SU-DHL-6 (cell line): ENCODE data around the gene SELENBP1.

ENCODE experiments used
- EZH2phosphoT487 ChIP-seq: fragments of 200-600 bp; sonication (generic), shearing (Covaris generic); conservative IDR thresholded peaks from 2 replicates; pipeline ENCODE4 v1.6.1; 2018; ENCODE audit warnings: mild to moderate bottlenecking, antibody characterized with exemption, low read length, moderate library complexity, mixed read lengths
- TF ChIP-seq, protein P1 (sequence below): fragments of 200-600 bp; sonication (generic); IDR thresholded peaks from one replicate; pipeline ENCODE4 v1.5.1; 2017; ENCODE audit warnings: antibody characterized with exemption, mild to moderate bottlenecking, low read length, moderate library complexity; ENCODE audit not compliant: insufficient read depth, poor library complexity, severe bottlenecking

DNA sequence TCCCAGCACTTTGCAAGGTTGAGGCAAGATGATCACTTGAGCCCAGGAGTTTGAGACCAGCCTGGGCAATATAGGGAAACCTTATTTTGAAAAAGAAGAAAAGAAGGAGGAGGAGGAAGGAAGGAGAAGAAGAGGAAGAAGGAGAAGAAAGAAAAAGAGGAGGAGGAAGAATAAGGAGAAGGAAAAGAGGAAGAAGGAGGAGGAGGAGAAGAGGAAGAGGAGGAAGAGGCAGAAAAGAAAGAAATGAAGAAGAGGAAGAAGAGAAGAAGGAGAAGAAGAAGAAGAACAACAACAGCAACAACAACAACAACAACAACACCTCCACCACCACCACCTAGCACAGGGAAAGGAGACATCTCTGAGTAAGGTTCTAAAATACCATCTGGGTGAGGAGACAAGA is 10.6 kb downstream of the SELENBP1 start:
- TF ChIP-seq, protein P1, sequence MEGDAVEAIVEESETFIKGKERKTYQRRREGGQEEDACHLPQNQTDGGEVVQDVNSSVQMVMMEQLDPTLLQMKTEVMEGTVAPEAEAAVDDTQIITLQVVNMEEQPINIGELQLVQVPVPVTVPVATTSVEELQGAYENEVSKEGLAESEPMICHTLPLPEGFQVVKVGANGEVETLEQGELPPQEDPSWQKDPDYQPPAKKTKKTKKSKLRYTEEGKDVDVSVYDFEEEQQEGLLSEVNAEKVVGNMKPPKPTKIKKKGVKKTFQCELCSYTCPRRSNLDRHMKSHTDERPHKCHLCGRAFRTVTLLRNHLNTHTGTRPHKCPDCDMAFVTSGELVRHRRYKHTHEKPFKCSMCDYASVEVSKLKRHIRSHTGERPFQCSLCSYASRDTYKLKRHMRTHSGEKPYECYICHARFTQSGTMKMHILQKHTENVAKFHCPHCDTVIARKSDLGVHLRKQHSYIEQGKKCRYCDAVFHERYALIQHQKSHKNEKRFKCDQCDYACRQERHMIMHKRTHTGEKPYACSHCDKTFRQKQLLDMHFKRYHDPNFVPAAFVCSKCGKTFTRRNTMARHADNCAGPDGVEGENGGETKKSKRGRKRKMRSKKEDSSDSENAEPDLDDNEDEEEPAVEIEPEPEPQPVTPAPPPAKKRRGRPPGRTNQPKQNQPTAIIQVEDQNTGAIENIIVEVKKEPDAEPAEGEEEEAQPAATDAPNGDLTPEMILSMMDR: no peak
- no peak for TF ChIP-seq EZH2phosphoT487
